Mesenchymal stem cell (in vitro differentiated cells and primary cell): ENCODE results near the gene DCDC2.
"Not testable (repeated sequence)": the region's sequence is repeated elsewhere in the genome, so short reads cannot be mapped to it uniquely, and the experiment has no call there.

Experiments
- DNase-seq: peaks from one replicate; pipeline ENCODE4 v3.0.0-alpha.2; 2013
- H2AFZ ChIP-seq: one replicate; pipeline ENCODE4 v1.6.1; 2013; ENCODE audit warnings: low read depth, mild to moderate bottlenecking, control low read depth, inconsistent platforms, low read length, moderate library complexity
- H2AK5ac ChIP-seq: 2 replicates; pipeline ENCODE4 v1.6.1; 2013; ENCODE audit warnings: low read length, moderate library complexity, mild to moderate bottlenecking, inconsistent platforms; ENCODE audit not compliant: severe bottlenecking
- H2BK120ac ChIP-seq: one replicate; pipeline ENCODE4 v1.6.1; 2013; ENCODE audit warnings: low read depth, mild to moderate bottlenecking, inconsistent platforms, low read length, moderate library complexity
- H2BK12ac ChIP-seq, 2 experiments: one replicate each; pipeline ENCODE4 v1.6.1; 2013; ENCODE audit warnings: inconsistent platforms in 2 of 2, low read length in 2 of 2, mild to moderate bottlenecking in 2 of 2, moderate library complexity in 2 of 2, control low read depth in 1 of 2
- H2BK15ac ChIP-seq: one replicate; pipeline ENCODE4 v1.6.1; 2013; ENCODE audit warnings: mild to moderate bottlenecking, low read depth, inconsistent platforms; ENCODE audit not compliant: poor library complexity, severe bottlenecking
- H2BK5ac ChIP-seq: 2 replicates; pipeline ENCODE4 v1.6.1; 2013; ENCODE audit warnings: low read depth, mild to moderate bottlenecking, low read length, control low read depth, inconsistent platforms; ENCODE audit not compliant: poor library complexity, severe bottlenecking
- H3K14ac ChIP-seq, 2 experiments: one replicate each; pipeline ENCODE4 v1.6.1; 2013; ENCODE audit warnings: inconsistent platforms in 2 of 2, low read length in 2 of 2, control low read depth in 1 of 2, mild to moderate bottlenecking in 1 of 2, moderate library complexity in 1 of 2
- H3K18ac ChIP-seq, 2 experiments: one replicate each; pipeline ENCODE4 v1.6.1; 2013; ENCODE audit warnings: inconsistent platforms in 2 of 2, low read length in 2 of 2, control low read depth in 1 of 2, low read depth in 1 of 2, mild to moderate bottlenecking in 1 of 2
- H3K23ac ChIP-seq, 2 experiments: one replicate each; pipeline ENCODE4 v1.6.1; 2013; ENCODE audit warnings: inconsistent platforms in 2 of 2, low read length in 2 of 2, mild to moderate bottlenecking in 2 of 2, moderate library complexity in 2 of 2, control low read depth in 1 of 2
- H3K27ac ChIP-seq: 2 replicates; pipeline ENCODE4 v1.5.1; 2013; ENCODE audit warnings: mild to moderate bottlenecking, moderate library complexity, low read length, control low read depth, inconsistent platforms; ENCODE audit not compliant: poor library complexity, severe bottlenecking
- H3K27me3 ChIP-seq, 2 experiments: 2 replicates each; pipeline versions ENCODE4 v1.6.1 to v1.7.0; 2013; ENCODE audit warnings: low read length in 2 of 2, mild to moderate bottlenecking in 2 of 2, moderate library complexity in 2 of 2, control low read depth in 1 of 2, inconsistent platforms in 1 of 2; ENCODE audit not compliant: control insufficient read depth in 1 of 2, insufficient read depth in 1 of 2
- H3K36me3 ChIP-seq, 2 experiments: 2 replicates each; pipeline versions ENCODE4 v1.6.1 to v1.7.0; 2013; ENCODE audit warnings: low read length in 2 of 2, control low read depth in 1 of 2, inconsistent platforms in 1 of 2, low read depth in 1 of 2, mild to moderate bottlenecking in 1 of 2; ENCODE audit not compliant: insufficient read depth in 2 of 2, control insufficient read depth in 1 of 2
- H3K4ac ChIP-seq, 2 experiments: one replicate each; pipeline ENCODE4 v1.6.1; 2013; ENCODE audit warnings: inconsistent platforms in 2 of 2, low read length in 2 of 2, mild to moderate bottlenecking in 2 of 2, moderate library complexity in 2 of 2, control low read depth in 1 of 2, low read depth in 1 of 2
- H3K4me1 ChIP-seq: 2 replicates; pipeline ENCODE4 v1.6.1; 2013; ENCODE audit warnings: low read depth, low read length, control low read depth; ENCODE audit not compliant: control insufficient read depth, insufficient read depth
- H3K4me2 ChIP-seq: 2 replicates; pipeline ENCODE4 v1.6.1; 2013; ENCODE audit warnings: low read length, mild to moderate bottlenecking, inconsistent platforms; ENCODE audit not compliant: poor library complexity, severe bottlenecking
- H3K4me3 ChIP-seq, 2 experiments: 2 replicates each; pipeline versions ENCODE4 v1.5.1 to v1.7.0; 2013; ENCODE audit warnings: low read length in 2 of 2, mild to moderate bottlenecking in 2 of 2, control low read depth in 1 of 2, low read depth in 1 of 2; ENCODE audit not compliant: insufficient read depth in 1 of 2
- H3K79me1 ChIP-seq: replicated peaks from 2 replicates; pipeline ENCODE4 v1.6.1; 2013; ENCODE audit warnings: mild to moderate bottlenecking, control low read depth, low read length, inconsistent platforms; ENCODE audit not compliant: poor library complexity, severe bottlenecking
- H3K9ac ChIP-seq: 2 replicates; pipeline ENCODE4 v1.7.0; 2013; ENCODE audit warnings: mild to moderate bottlenecking, low read length, moderate library complexity
- H3K9me3 ChIP-seq: 2 replicates; pipeline ENCODE4 v1.7.0; 2013; ENCODE audit warnings: mild to moderate bottlenecking, low read length; ENCODE audit not compliant: control insufficient read depth
- H4K8ac ChIP-seq: one replicate; pipeline ENCODE4 v1.6.1; 2013; ENCODE audit warnings: inconsistent platforms, mild to moderate bottlenecking, low read length, moderate library complexity
- H4K91ac ChIP-seq: one replicate; pipeline ENCODE4 v1.6.1; 2013; ENCODE audit warnings: mild to moderate bottlenecking, low read length, inconsistent platforms
- WGBS: methylation state at CpG from one replicate; pipeline ENCODE4 v1.1.7; 2013; ENCODE audit warnings: mixed read lengths; 5-methylcytosine and 5-hydroxymethylcytosine counted together

Gene DCDC2

DNA sequence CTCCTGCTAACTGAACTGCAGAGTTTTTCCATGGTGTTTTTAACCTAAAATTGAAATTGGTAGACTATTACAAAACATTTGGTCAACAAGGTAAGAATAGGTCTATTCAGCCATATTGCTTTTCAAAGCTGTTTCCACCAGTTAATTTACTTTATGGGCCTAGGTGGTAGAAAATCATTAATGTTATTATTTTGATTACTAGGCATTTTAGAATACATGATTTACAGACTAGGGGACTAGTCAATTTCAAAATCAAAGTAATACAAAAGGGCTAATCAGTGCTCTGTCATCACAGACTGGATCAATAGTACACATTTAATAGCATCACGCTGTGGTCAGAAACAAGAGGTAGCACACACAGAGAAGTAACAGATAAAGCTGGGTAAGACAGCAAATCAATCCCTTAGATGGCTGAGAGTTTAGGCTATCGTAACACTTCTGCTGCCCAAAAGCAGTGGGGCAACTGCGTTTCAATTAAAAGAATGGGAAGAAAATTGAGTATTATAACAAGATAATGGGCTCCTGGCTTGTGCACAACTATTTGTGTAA lies 117.4 kb downstream of the DCDC2 start:
- no peak for DNase-seq
- Histone ChIP-seq H3K4me3 (no peak overlapping the region), H2BK5ac (no peak overlapping the region), H3K23ac (no peak overlapping the region), H3K14ac (no peak overlapping the region), H4K8ac (no peak overlapping the region), H3K27me3 (no peaks in the 10 kb centered on the region), H3K4me1 (peaks cover 5% of the 10 kb centered on the region), H3K9ac (no peak overlapping the region), H3K79me1 (no peaks in the 10 kb centered on the region), H2BK12ac (no peak overlapping the region), H3K27ac (no peak overlapping the region), H2AFZ (no peak overlapping the region), H3K4ac (no peak overlapping the region), H4K91ac (no peak overlapping the region), H3K36me3 (no peaks in the 10 kb centered on the region), H3K9me3 (no peaks in the 10 kb centered on the region), H2AK5ac (no peak overlapping the region), H3K4me2 (no peak overlapping the region), H2BK120ac (no peak overlapping the region), H3K18ac (no peak overlapping the region), H2BK15ac (no peak overlapping the region)
- 97% methylated on average over 3 of the region's 3 CpGs for WGBS

DNA sequence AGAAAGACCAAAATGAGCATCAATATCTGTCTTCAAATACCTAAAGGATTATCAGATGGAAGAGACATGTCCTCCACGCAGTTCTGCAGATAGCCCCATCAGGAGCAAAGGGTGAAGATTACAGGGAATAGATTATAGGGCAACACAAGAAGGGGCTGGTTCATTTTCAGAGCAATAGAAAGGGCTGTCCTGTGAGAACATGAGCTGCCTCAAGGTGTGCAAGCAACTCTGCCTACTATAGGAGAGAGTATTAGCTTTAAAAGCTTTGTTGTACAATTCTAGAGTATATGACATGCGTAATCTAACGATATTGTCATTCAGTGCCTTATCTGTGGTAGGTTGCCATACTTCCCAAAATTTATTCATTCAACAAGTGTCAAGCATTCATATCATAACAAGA lies 119.2 kb downstream of the DCDC2 start:
- H3K27ac ChIP-seq = no peak overlapping the region
- WGBS = 96% methylated on average over 1 of the region's 3 CpGs
- no peak overlapping the region for H3K4ac ChIP-seq

DNA sequence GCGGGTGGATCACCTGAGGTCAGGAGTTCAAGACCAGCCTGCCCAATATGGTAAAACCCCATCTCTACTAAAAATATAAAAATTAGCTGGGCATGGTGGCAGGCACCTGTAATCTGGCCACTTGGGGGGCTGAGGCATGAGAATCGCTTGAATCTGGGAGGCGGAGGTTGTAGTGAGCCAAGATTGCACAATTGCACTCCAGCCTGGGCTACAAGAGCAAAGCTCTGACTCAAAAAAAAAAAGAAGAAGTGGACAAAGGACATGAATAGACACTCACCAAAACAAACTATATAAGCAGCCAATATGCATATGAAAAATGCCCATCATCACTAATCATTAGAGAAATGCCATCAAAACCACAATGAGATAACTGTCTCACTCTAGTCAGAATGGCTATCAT lies 121.1 kb downstream of the DCDC2 start:
- not testable (repeated sequence) for H3K23ac ChIP-seq, H2BK12ac ChIP-seq
- WGBS = 94% methylated on average over 3 of the region's 3 CpGs

More for the DNA sequence above, 119.2 kb downstream of the DCDC2 start:
- Histone ChIP-seq H3K4me1 (no peaks in the 10 kb centered on the region), H4K8ac (no peak overlapping the region), H3K9me3 (no peaks in the 10 kb centered on the region), H3K9ac (no peak overlapping the region), H2BK15ac (no peak overlapping the region), H3K4me3 (no peak overlapping the region), H3K27me3 (no peaks in the 10 kb centered on the region), H2BK12ac (no peak overlapping the region), H3K14ac (no peak overlapping the region), H2AFZ (no peak overlapping the region), H3K23ac (no peak overlapping the region), H3K4me2 (no peak overlapping the region), H3K36me3 (no peaks in the 10 kb centered on the region), H4K91ac (no peak overlapping the region), H2BK5ac (no peak overlapping the region), H3K18ac (no peak overlapping the region), H3K79me1 (no peaks in the 10 kb centered on the region), H2AK5ac (no peak overlapping the region), H2BK120ac (no peak overlapping the region)
- DNase-seq = no peak

GRCh38 chr6:24233813-24234442 lies 123.9 kb downstream of the DCDC2 start:
- no peaks in the 10 kb centered on the region for H3K9me3 ChIP-seq
- no peak overlapping the region for H3K27ac ChIP-seq
- H3K27me3 ChIP-seq = no peaks in the 10 kb centered on the region
- no peak overlapping the region for H2AFZ ChIP-seq
- no peak overlapping the region for H3K4me2 ChIP-seq
- H3K14ac ChIP-seq = no peak overlapping the region
- no peak overlapping the region for H3K23ac ChIP-seq
- H2AK5ac ChIP-seq = no peak overlapping the region
- no peak overlapping the region for H3K18ac ChIP-seq
- peaks cover 0 to 3% of the 10 kb centered on the region in 2 experiments for H3K36me3 ChIP-seq
- no peak overlapping the region for H3K4ac ChIP-seq
- H4K91ac ChIP-seq = no peak overlapping the region
- no peak overlapping the region for H3K4me3 ChIP-seq
- H2BK120ac ChIP-seq = no peak overlapping the region
- H2BK5ac ChIP-seq = no peak overlapping the region
- no peak overlapping the region for H3K9ac ChIP-seq
- H3K79me1 ChIP-seq = no peaks in the 10 kb centered on the region
- WGBS = 78% methylated on average over 6 of the region's 6 CpGs
- no peak overlapping the region for H4K8ac ChIP-seq
- no peak for DNase-seq
- H2BK15ac ChIP-seq = no peak overlapping the region
- H2BK12ac ChIP-seq = no peak overlapping the region
- peaks cover 3% of the 10 kb centered on the region for H3K4me1 ChIP-seq

More for the DNA sequence above, 121.1 kb downstream of the DCDC2 start:
- not testable (repeated sequence) for H3K79me1 ChIP-seq, H4K8ac ChIP-seq, H2BK120ac ChIP-seq, H3K9ac ChIP-seq, H2AK5ac ChIP-seq, H3K4me2 ChIP-seq, H3K18ac ChIP-seq, H3K4me3 ChIP-seq, H2BK15ac ChIP-seq, H3K9me3 ChIP-seq, H3K4me1 ChIP-seq, H4K91ac ChIP-seq, H3K27ac ChIP-seq, DNase-seq, H3K4ac ChIP-seq, H3K36me3 ChIP-seq, H3K14ac ChIP-seq, H3K27me3 ChIP-seq, H2AFZ ChIP-seq, H2BK5ac ChIP-seq
